ENCODE results near the gene MAPK4. TPM values are rescaled to one million over a fixed set of nuclear protein-coding genes. Genes with fewer than 3 reads are reported as not detected.
A peak's percentile ranks its signal among the peaks of the same experiment; 100 is the strongest.

The MAPK4 gene
- total RNA-seq, 6 donors from 2014 or later: 1.0 to 12.0 (median 6.7) TPM

GRCh38 chr18:50729376-50729775 is 169.5 kb downstream of the MAPK4 start:
- 75 to 93% methylated on average over 11 to 46 of the region's 46 CpGs for WGBS, 2 donors

GRCh38 chr18:50729986-50730385 is 170.1 kb downstream of the MAPK4 start:
- no peak for DNase-seq
- Histone ChIP-seq H3K27me3 (no peaks in the 10 kb centered on the region), H3K27ac (no peak overlapping the region), H3K4me3 (no peak overlapping the region), H3K4me1 (no peaks in the 10 kb centered on the region), H3K9me3 (no peaks in the 10 kb centered on the region), H3K36me3 (no peaks in the 10 kb centered on the region)
- ATAC-seq (ENCODE audit: low FRiP score in 2 of 2): no peak
- TF ChIP-seq POLR2AphosphoS5 (IDR thresholded peaks at IDR 0.05): no peak
- TF ChIP-seq POLR2A (IDR thresholded peaks at IDR 0.05): no peak
- no peak for TF ChIP-seq EP300 (IDR thresholded peaks at IDR 0.05)
- no peak for TF ChIP-seq CTCF (IDR thresholded peaks at IDR 0.05)
- WGBS, 2 donors: 85 to 89% methylated on average over 9 of the region's 9 CpGs

More at GRCh38 chr18:50729376-50729775, 169.5 kb downstream of the MAPK4 start:
- no peak overlapping the region for H3K27ac ChIP-seq
- no peaks in the 10 kb centered on the region for H3K36me3 ChIP-seq
- ATAC-seq (ENCODE audit: low FRiP score in 2 of 2) (no peak), DNase-seq (peak in 1 of 2 donors; percentile 78)
- no peak for TF ChIP-seq CTCF (IDR thresholded peaks at IDR 0.05)
- no peak for TF ChIP-seq POLR2AphosphoS5 (IDR thresholded peaks at IDR 0.05)
- TF ChIP-seq EP300 (IDR thresholded peaks at IDR 0.05): no peak
- no peak for TF ChIP-seq POLR2A (IDR thresholded peaks at IDR 0.05)
- H3K27me3 ChIP-seq: no peaks in the 10 kb centered on the region
- H3K4me1 ChIP-seq: no peaks in the 10 kb centered on the region
- no peak overlapping the region for H3K4me3 ChIP-seq
- no peaks in the 10 kb centered on the region for H3K9me3 ChIP-seq

GRCh38 chr18:50734342-50734741 is 174.5 kb downstream of the MAPK4 start:
- H3K36me3 ChIP-seq: no peaks in the 10 kb centered on the region
- ATAC-seq (ENCODE audit: low FRiP score in 2 of 2): no peak
- H3K27me3 ChIP-seq: no peaks in the 10 kb centered on the region
- WGBS, 2 donors: 58 to 71% methylated on average over 7 to 8 of the region's 8 CpGs
- H3K4me3 ChIP-seq: no peak overlapping the region
- H3K4me1 ChIP-seq: no peaks in the 10 kb centered on the region
- no peak for DNase-seq
- no peak for TF ChIP-seq POLR2A (IDR thresholded peaks at IDR 0.05)
- no peak for TF ChIP-seq POLR2AphosphoS5 (IDR thresholded peaks at IDR 0.05)
- TF ChIP-seq EP300 (IDR thresholded peaks at IDR 0.05): no peak
- TF ChIP-seq CTCF (IDR thresholded peaks at IDR 0.05): no peak
- H3K9me3 ChIP-seq: no peaks in the 10 kb centered on the region
- no peak overlapping the region for H3K27ac ChIP-seq

GRCh38 chr18:50734886-50735285 is 175.0 kb downstream of the MAPK4 start:
- no peak overlapping the region for H3K4me3 ChIP-seq
- no peaks in the 10 kb centered on the region for H3K27me3 ChIP-seq
- no peak overlapping the region for H3K27ac ChIP-seq
- TF ChIP-seq EP300 (IDR thresholded peaks at IDR 0.05) (no peak), CTCF (IDR thresholded peaks at IDR 0.05) (no peak)
- no peaks in the 10 kb centered on the region for H3K4me1 ChIP-seq
- DNase-seq (no peak), ATAC-seq (ENCODE audit: low FRiP score in 2 of 2) (no peak)
- WGBS, 2 donors: 87 to 95% methylated on average over 5 of the region's 5 CpGs
- H3K9me3 ChIP-seq: no peaks in the 10 kb centered on the region
- no peaks in the 10 kb centered on the region for H3K36me3 ChIP-seq

GRCh38 chr18:50737127-50737526 is 177.2 kb downstream of the MAPK4 start:
- Histone ChIP-seq H3K36me3 (no peaks in the 10 kb centered on the region), H3K4me3 (no peak overlapping the region)
- WGBS, 2 donors: 37 to 63% methylated on average over 3 of the region's 3 CpGs

More at GRCh38 chr18:50737127-50737526, 177.2 kb downstream of the MAPK4 start:
- ATAC-seq (ENCODE audit: low FRiP score in 2 of 2) (no peak), DNase-seq (no peak)
- TF ChIP-seq CTCF (IDR thresholded peaks at IDR 0.05) (no peak), POLR2A (IDR thresholded peaks at IDR 0.05) (no peak), POLR2AphosphoS5 (IDR thresholded peaks at IDR 0.05) (no peak), EP300 (IDR thresholded peaks at IDR 0.05) (no peak)
- no peak overlapping the region for H3K27ac ChIP-seq
- H3K27me3 ChIP-seq: no peaks in the 10 kb centered on the region
- H3K4me1 ChIP-seq: no peaks in the 10 kb centered on the region
- H3K9me3 ChIP-seq: no peaks in the 10 kb centered on the region

All from upper lobe of left lung (tissue), 6 donors.